ENCODE results near the gene OR2A12. TPM values are rescaled to one million over a fixed set of nuclear protein-coding genes. Genes with fewer than 3 reads are reported as not detected.
A peak's percentile ranks its signal among the peaks of the same experiment; 100 is the strongest.

OR2A12 gene
- polyA plus RNA-seq, 2 of the 4 experiments (the other 2 are of a cell fraction), result not detected

DNA sequence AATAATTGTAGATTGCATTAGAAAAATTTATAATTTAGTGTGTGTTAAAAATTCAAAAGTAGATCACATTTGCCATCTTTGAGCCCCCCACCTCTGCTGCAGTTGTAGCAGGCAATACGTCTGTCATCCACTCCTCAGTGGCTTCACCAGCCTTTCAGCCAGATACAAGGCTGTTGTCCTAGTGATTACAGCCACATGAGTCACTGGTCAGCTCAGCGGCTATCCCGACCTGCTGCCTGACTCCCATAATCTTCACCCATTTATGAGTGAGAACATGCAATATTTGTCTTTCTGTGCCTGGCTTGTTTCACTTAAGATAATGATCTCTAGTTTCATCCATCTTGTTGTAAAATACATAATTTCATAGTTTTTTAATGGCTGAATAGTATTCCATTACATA lies 28.1 kb upstream of the OR2A12 start:
- H3K4me1 ChIP-seq, result no peaks in the 10 kb centered on the region
- 4% methylated on average over 3 of the region's 3 CpGs for WGBS (ENCODE audit: missing lambda C conversion rate)

DNA sequence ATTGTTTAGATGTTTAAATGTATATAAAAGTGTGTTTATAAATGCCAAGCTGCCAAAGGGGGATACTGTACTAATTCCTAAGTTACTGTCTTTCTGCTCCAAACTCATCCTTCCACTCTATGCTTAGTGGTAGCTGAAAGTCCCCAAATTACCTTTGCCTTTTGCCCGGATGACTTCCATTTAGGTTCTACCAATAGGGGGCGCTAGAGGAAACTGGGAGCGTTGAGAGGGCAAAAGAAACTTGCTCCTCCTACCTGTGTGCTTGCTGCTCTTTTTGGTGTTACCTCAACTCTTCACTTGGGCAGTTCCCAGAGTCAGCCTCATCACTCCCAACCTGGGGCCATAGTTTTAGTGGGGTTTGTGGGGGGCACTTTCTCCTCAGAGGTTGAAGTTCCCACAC lies 22.4 kb upstream of the OR2A12 start:
- H3K27ac ChIP-seq, result no peak overlapping the region
- no peak for FAIRE-seq
- 9% methylated on average over 3 of the region's 3 CpGs for WGBS (ENCODE audit: missing lambda C conversion rate)
- no peak for ATAC-seq
- 0 out of 5 replicates have a peak, but pooled peaks of 1 of the 2 experiments have one; percentile 3 for TF ChIP-seq RAD21 (conservative IDR thresholded peaks at IDR 0.05 in 1 of 2, IDR thresholded peaks at IDR 0.05 in 1 of 2)
- TF ChIP-seq JUN (IDR thresholded peaks at IDR 0.05), result no peak
- no peaks in the 10 kb centered on the region for H3K9me3 ChIP-seq
- ChIA-PET CTCF (interaction anchor here (1.5 kb wide), 1 partner anchor 23 kb away, joined by 4 read pairs; no protein-coding TSS in a partner anchor), POLR2A (no interaction called here)
- no peak for DNase-seq (ENCODE audit: low read depth in 1 of 2, low spot score in 1 of 2)
- H3K4me1 ChIP-seq, result no peaks in the 10 kb centered on the region
- no peak overlapping the region for H3K4me2 ChIP-seq
- H3K4me3 ChIP-seq, result no peak overlapping the region

More for the DNA sequence above, 28.1 kb upstream of the OR2A12 start:
- CTCF ChIA-PET, result no interaction called here
- H3K4me3 ChIP-seq, result no peak overlapping the region
- POLR2A ChIA-PET, result no interaction called here
- ATAC-seq (peak; percentile 64 to 73; a peak in 4 of 6 replicates), FAIRE-seq (no peak), DNase-seq (ENCODE audit: low read depth in 1 of 2, low spot score in 1 of 2) (peak; percentile 9 to 18)
- TF ChIP-seq, protein P1, sequence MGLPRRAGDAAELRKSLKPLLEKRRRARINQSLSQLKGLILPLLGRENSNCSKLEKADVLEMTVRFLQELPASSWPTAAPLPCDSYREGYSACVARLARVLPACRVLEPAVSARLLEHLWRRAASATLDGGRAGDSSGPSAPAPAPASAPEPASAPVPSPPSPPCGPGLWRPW (IDR thresholded peaks at IDR 0.05), result no peak
- no peak for TF ChIP-seq RNF2 (IDR thresholded peaks at IDR 0.05; ENCODE audit: borderline replicate concordance, low read depth)
- TF ChIP-seq HDAC2 (IDR thresholded peaks at IDR 0.05), result no peak
- no peak overlapping the region for H3K4me2 ChIP-seq
- no peaks in the 10 kb centered on the region; the same call in 2 of the 3 replicates for H3K9me3 ChIP-seq
- no peak overlapping the region for H3K27ac ChIP-seq

DNA sequence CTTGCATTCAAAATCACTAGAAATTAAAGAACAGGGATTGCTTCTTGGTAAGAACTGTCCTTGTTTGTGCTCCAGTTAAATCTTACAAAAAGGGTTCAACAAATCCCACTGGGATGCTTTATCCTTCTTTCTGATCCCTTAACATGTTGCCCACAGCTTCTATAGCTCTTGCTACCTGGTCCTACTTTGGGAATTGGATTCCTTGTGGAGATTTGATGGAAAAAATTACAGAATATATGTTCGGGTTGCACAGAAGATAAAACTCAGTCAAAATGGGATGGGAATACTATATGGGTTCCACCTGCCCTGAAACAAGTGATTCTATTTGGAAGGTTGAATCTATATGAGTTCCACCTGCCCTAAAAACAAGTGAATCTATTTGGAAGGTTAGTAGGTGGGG lies 16.6 kb upstream of the OR2A12 start, which contains the start of gene OR2A25:
Gene OR2A25, plus strand, starts transcription at position 301 of the 400 bp plus-strand sequence. CDS start 4,409 bp downstream, outside the sequence.
- WGBS (ENCODE audit: missing lambda C conversion rate), result 0% methylated on average over 1 of the region's 1 CpG
- no peak within 1 kb of the TSS for H3K4me3 ChIP-seq
- ChIA-PET CTCF (no interaction called here), POLR2A (no interaction called here)
- no peak within 1 kb of the TSS for H3K4me2 ChIP-seq
- H3K4me1 ChIP-seq, result no peaks in the 10 kb centered on the region
- FAIRE-seq (no peak), DNase-seq (ENCODE audit: low read depth in 1 of 2, low spot score in 1 of 2) (no peak), ATAC-seq (no peak)
- H3K27ac ChIP-seq, result no peak within 1 kb of the TSS
- TF ChIP-seq NPAS2 (CRISPR knock-in tag; IDR thresholded peaks at IDR 0.05; ENCODE audit: borderline replicate concordance), result no peak
- TF ChIP-seq MAFK (IDR thresholded peaks at IDR 0.05; ENCODE audit: partially characterized antibody), result no peak
- no peak for TF ChIP-seq POLR2AphosphoS2 (conservative IDR thresholded peaks at IDR 0.05; ENCODE audit: low read length)
- TF ChIP-seq GATA3 (IDR thresholded peaks at IDR 0.05; ENCODE audit: borderline replicate concordance), result no peak
- TF ChIP-seq NFE2L2 (conservative IDR thresholded peaks at IDR 0.05; ENCODE audit: low read length), result no peak
- no peak for TF ChIP-seq NR3C1 (IDR thresholded peaks at IDR 0.05)
- H3K9me3 ChIP-seq, result no peaks in the 10 kb centered on the region

DNA sequence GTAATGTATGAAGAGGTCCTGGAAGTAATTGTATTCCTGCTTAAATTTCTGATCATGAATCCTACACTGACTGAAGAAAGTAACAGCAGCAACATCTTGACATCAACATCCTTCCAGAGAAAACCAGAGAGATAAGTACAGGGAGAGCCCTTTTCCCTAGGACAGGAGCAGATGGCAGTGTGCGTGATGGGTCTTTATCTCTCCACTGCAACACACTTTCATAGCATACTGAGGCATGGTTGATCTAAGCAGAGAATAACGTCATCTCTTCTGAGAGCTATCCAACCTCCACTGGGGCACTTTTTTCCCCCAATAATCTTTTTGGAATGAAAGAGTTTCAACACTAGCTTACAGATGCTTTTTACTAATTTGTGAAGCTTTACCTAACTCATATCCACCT lies 16.1 kb upstream of the OR2A12 start:
- H3K4me2 ChIP-seq, result no peak overlapping the region
- no peak for DNase-seq (ENCODE audit: low read depth in 1 of 2, low spot score in 1 of 2)
- H3K9me3 ChIP-seq, result no peaks in the 10 kb centered on the region
- H3K4me3 ChIP-seq, result no peak overlapping the region
- POLR2A ChIA-PET, result no interaction called here
- no peak for ATAC-seq
- no peak for FAIRE-seq
- H3K27ac ChIP-seq, result no peak overlapping the region
- CTCF ChIA-PET, result no interaction called here
- H3K4me1 ChIP-seq, result no peaks in the 10 kb centered on the region
- 22% methylated on average over 2 of the region's 2 CpGs for WGBS (ENCODE audit: missing lambda C conversion rate)
- TF ChIP-seq, protein P2, sequence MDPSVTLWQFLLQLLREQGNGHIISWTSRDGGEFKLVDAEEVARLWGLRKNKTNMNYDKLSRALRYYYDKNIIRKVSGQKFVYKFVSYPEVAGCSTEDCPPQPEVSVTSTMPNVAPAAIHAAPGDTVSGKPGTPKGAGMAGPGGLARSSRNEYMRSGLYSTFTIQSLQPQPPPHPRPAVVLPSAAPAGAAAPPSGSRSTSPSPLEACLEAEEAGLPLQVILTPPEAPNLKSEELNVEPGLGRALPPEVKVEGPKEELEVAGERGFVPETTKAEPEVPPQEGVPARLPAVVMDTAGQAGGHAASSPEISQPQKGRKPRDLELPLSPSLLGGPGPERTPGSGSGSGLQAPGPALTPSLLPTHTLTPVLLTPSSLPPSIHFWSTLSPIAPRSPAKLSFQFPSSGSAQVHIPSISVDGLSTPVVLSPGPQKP (IDR thresholded peaks at IDR 0.05; ENCODE audit: low read depth, low read length), result no peak
- TF ChIP-seq CEBPB (IDR thresholded peaks at IDR 0.05), result no peak
- TF ChIP-seq FOSL2 (IDR thresholded peaks at IDR 0.05), result no peak
- TF ChIP-seq FOSL2 (CRISPR knock-in tag; IDR thresholded peaks at IDR 0.05), result no peak
- TF ChIP-seq ZNF302 (CRISPR knock-in tag; IDR thresholded peaks at IDR 0.05), result no peak
- no peak for TF ChIP-seq ESRRA (IDR thresholded peaks at IDR 0.05; ENCODE audit: borderline replicate concordance, low read length)

DNA sequence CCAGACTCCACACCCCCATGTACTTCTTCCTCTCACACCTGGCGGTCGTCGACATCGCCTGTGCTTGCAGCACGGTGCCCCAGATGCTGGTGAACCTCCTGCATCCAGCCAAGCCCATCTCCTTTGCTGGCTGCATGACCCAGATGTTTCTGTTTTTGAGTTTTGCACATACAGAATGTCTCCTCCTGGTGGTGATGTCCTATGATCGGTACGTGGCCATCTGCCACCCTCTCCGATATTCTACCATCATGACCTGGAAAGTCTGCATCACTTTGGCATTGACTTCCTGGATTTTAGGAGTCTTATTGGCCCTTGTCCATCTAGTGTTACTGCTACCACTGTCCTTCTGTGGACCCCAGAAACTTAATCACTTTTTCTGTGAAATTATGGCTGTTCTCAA lies 11.7 kb upstream of the OR2A12 start:
- Histone ChIP-seq H3K4me2 (no peak overlapping the region), H3K9me3 (no peaks in the 10 kb centered on the region), H3K4me3 (no peak overlapping the region), H3K27ac (no peak overlapping the region), H3K4me1 (no peaks in the 10 kb centered on the region)
- peak in 1 of 2 experiments; percentile 53; a peak in 1 of 6 replicates for ATAC-seq
- POLR2A ChIA-PET, result no interaction called here
- TF ChIP-seq KDM5A (IDR thresholded peaks at IDR 0.05), result no peak
- TF ChIP-seq EHMT2 (IDR thresholded peaks at IDR 0.05; ENCODE audit: low read depth), result no peak
- TF ChIP-seq BHLHE40 (IDR thresholded peaks at IDR 0.05; ENCODE audit: low read depth, low read length), result no peak
- TF ChIP-seq RCOR1 (IDR thresholded peaks at IDR 0.05; ENCODE audit: low read depth, low read length), result no peak
- no peak for TF ChIP-seq RNF2 (IDR thresholded peaks at IDR 0.05; ENCODE audit: borderline replicate concordance, low read depth)
- no peak for TF ChIP-seq ESRRA (IDR thresholded peaks at IDR 0.05; ENCODE audit: borderline replicate concordance, low read length)
- no peak for TF ChIP-seq EP300 (IDR thresholded peaks at IDR 0.05)
- no peak for TF ChIP-seq HOXB13 (CRISPR knock-in tag; IDR thresholded peaks at IDR 0.05; ENCODE audit: low read depth)
- TF ChIP-seq SREBF2 (IDR thresholded peaks at IDR 0.05), result no peak
- TF ChIP-seq CBX8 (IDR thresholded peaks at IDR 0.05), result no peak
- TF ChIP-seq ZSCAN20 (CRISPR knock-in tag; IDR thresholded peaks at IDR 0.05), result no peak
- TF ChIP-seq HDAC2 (IDR thresholded peaks at IDR 0.05), result no peak
- TF ChIP-seq HOXB5 (CRISPR knock-in tag; IDR thresholded peaks at IDR 0.05), result no peak
- TF ChIP-seq MAFK (IDR thresholded peaks at IDR 0.05; ENCODE audit: partially characterized antibody), result no peak
- 52% methylated on average over 8 of the region's 8 CpGs for WGBS (ENCODE audit: missing lambda C conversion rate)
- no peak for FAIRE-seq
- CTCF ChIA-PET, result no interaction called here
- DNase-seq (ENCODE audit: low read depth in 1 of 2, low spot score in 1 of 2), result no peak

Measured in A549 (cell line).